H9 (cell line): ENCODE data around the gene PARL. TPM values are rescaled to one million over a fixed set of nuclear protein-coding genes. Genes with fewer than 3 reads are reported as not detected.

Source experiments
- DNase-seq: peaks from one replicate; pipeline ENCODE4 v3.0.0-alpha.2; 2017
- H2AFZ ChIP-seq: one replicate; pipeline ENCODE4 v1.6.1; 2013; ENCODE audit warnings: mild to moderate bottlenecking, low read length, control low read depth, moderate library complexity
- H2AK5ac ChIP-seq: 2 replicates; pipeline ENCODE4 v1.6.1; 2013; ENCODE audit warnings: low read length, control low read depth, mixed read lengths; ENCODE audit not compliant: insufficient read length
- H2BK120ac ChIP-seq: one replicate; pipeline ENCODE4 v1.6.1; 2013; ENCODE audit warnings: low read depth, mild to moderate bottlenecking, low read length, control low read depth, inconsistent platforms; ENCODE audit not compliant: poor library complexity, severe bottlenecking
- H2BK12ac ChIP-seq: 2 replicates; pipeline ENCODE4 v1.6.1; 2013; ENCODE audit warnings: low read length, control low read depth, mixed read lengths, low read depth; ENCODE audit not compliant: insufficient read length
- H2BK15ac ChIP-seq: 2 replicates; pipeline ENCODE4 v1.6.1; 2013; ENCODE audit warnings: low read depth, low read length, control low read depth
- H2BK20ac ChIP-seq: one replicate; pipeline ENCODE4 v1.6.1; 2013; ENCODE audit warnings: low read depth, mild to moderate bottlenecking, low read length, control low read depth, inconsistent platforms; ENCODE audit not compliant: poor library complexity, severe bottlenecking
- H2BK5ac ChIP-seq: 2 replicates; pipeline ENCODE4 v1.6.1; 2013; ENCODE audit warnings: low read length, control low read depth, mixed read lengths; ENCODE audit not compliant: insufficient read length
- H3K14ac ChIP-seq: 2 replicates; pipeline ENCODE4 v1.6.1; 2013; ENCODE audit warnings: low read length, control low read depth; ENCODE audit not compliant: insufficient read depth
- H3K18ac ChIP-seq: 2 replicates; pipeline ENCODE4 v1.6.1; 2013; ENCODE audit warnings: low read depth, mild to moderate bottlenecking, mixed read lengths, low read length, control low read depth; ENCODE audit not compliant: insufficient read length
- H3K23ac ChIP-seq: 2 replicates; pipeline ENCODE4 v1.6.1; 2013; ENCODE audit warnings: low read length, control low read depth, mixed read lengths, low read depth; ENCODE audit not compliant: insufficient read length
- H3K23me2 ChIP-seq: 2 replicates; pipeline ENCODE4 v1.6.1; 2013; ENCODE audit warnings: low read depth, mild to moderate bottlenecking, mixed read lengths, low read length, control low read depth; ENCODE audit not compliant: insufficient read length, poor library complexity, severe bottlenecking
- H3K27ac ChIP-seq: 2 replicates; pipeline ENCODE4 v1.5.1; 2013; ENCODE audit warnings: low read length, control low read depth, mixed read lengths, low read depth; ENCODE audit not compliant: insufficient read length
- H3K27me3 ChIP-seq: 2 replicates; pipeline ENCODE4 v1.6.1; 2013; ENCODE audit warnings: low read length, control low read depth, inconsistent platforms; ENCODE audit not compliant: insufficient read depth
- H3K4ac ChIP-seq: 2 replicates; pipeline ENCODE4 v1.6.1; 2013; ENCODE audit warnings: low read depth, mild to moderate bottlenecking, control low read depth, inconsistent platforms, low read length, moderate library complexity
- H3K4me1 ChIP-seq: 2 replicates; pipeline ENCODE4 v1.6.1; 2013; ENCODE audit warnings: low read length, control low read depth, inconsistent platforms; ENCODE audit not compliant: insufficient read depth
- H3K4me2 ChIP-seq: 2 replicates; pipeline ENCODE4 v1.6.1; 2013; ENCODE audit warnings: low read length, control low read depth, mixed read lengths; ENCODE audit not compliant: insufficient read length, insufficient read depth
- H3K56ac ChIP-seq: 2 replicates; pipeline ENCODE4 v1.6.1; 2013; ENCODE audit warnings: low read depth, mild to moderate bottlenecking, mixed read lengths, low read length, control low read depth; ENCODE audit not compliant: insufficient read length
- H3K79me1 ChIP-seq: 2 replicates; pipeline ENCODE4 v1.6.1; 2013; ENCODE audit warnings: low read depth, mild to moderate bottlenecking, moderate library complexity, low read length, control low read depth, inconsistent platforms; ENCODE audit not compliant: insufficient read depth, poor library complexity, severe bottlenecking
- H3K79me2 ChIP-seq: 2 replicates; pipeline ENCODE4 v1.6.1; 2013; ENCODE audit warnings: low read length, control low read depth, inconsistent platforms; ENCODE audit not compliant: insufficient read depth
- H3K9ac ChIP-seq: 2 replicates; pipeline ENCODE4 v1.6.1; 2013; ENCODE audit warnings: low read length, control low read depth, mixed read lengths; ENCODE audit not compliant: insufficient read length; ENCODE audit errors: extremely low read depth
- H3K9me3 ChIP-seq: one replicate; pipeline ENCODE4 v1.6.1; 2013; ENCODE audit warnings: low read depth, low read length, inconsistent platforms; ENCODE audit not compliant: control insufficient read depth
- H3T11ph ChIP-seq: one replicate; pipeline ENCODE4 v1.6.1; 2013; ENCODE audit warnings: mild to moderate bottlenecking, low read length, control low read depth, inconsistent platforms
- H4K20me1 ChIP-seq: one replicate; pipeline ENCODE4 v1.6.1; 2013; ENCODE audit not compliant: control insufficient read depth, insufficient read length, insufficient read depth
- H4K5ac ChIP-seq: 2 replicates; pipeline ENCODE4 v1.6.1; 2013; ENCODE audit warnings: low read depth, mild to moderate bottlenecking, mixed read lengths, low read length, control low read depth; ENCODE audit not compliant: insufficient read length
- H4K8ac ChIP-seq: replicated peaks from 2 replicates; pipeline ENCODE4 v1.6.1; 2013; ENCODE audit warnings: low read length, control low read depth, mixed read lengths, low read depth; ENCODE audit not compliant: insufficient read length
- H4K91ac ChIP-seq: 2 replicates; pipeline ENCODE4 v1.6.1; 2013; ENCODE audit warnings: low read depth, mild to moderate bottlenecking, moderate library complexity, mixed read lengths, low read length, control low read depth; ENCODE audit not compliant: insufficient read length
- H3K27ac Mint-ChIP-seq, 3 experiments: 2 replicates in 2 of 3; 3 replicates in 1 of 3; pipeline ENCODE4 v1.8.0; 2020 to 2021; ENCODE audit warnings: mixed read lengths in 3 of 3, mild to moderate bottlenecking in 1 of 3, moderate library complexity in 1 of 3
- H3K27me3 Mint-ChIP-seq: 2 replicates; pipeline ENCODE4 v1.8.0; 2021; ENCODE audit warnings: low read depth, mild to moderate bottlenecking, moderate library complexity, mixed read lengths
- H3K36me3 Mint-ChIP-seq, 3 experiments: 2 replicates in 2 of 3; 3 replicates in 1 of 3; pipeline ENCODE4 v1.8.0; 2020 to 2021; ENCODE audit warnings: low read depth in 3 of 3, mixed read lengths in 3 of 3; ENCODE audit not compliant: insufficient read depth in 1 of 3
- H3K4me1 Mint-ChIP-seq, 2 experiments: 2 replicates each; pipeline ENCODE4 v1.8.0; 2020; ENCODE audit warnings: mixed read lengths in 2 of 2
- H3K4me3 Mint-ChIP-seq, 2 experiments: 2 replicates in 1 of 2; 3 replicates in 1 of 2; pipeline ENCODE4 v1.8.0; 2020 to 2021; ENCODE audit warnings: mild to moderate bottlenecking in 2 of 2, mixed read lengths in 2 of 2, moderate library complexity in 1 of 2
- H3K9me3 Mint-ChIP-seq, 2 experiments: 2 replicates in 1 of 2; 3 replicates in 1 of 2; pipeline ENCODE4 v1.8.0; 2020; ENCODE audit warnings: mild to moderate bottlenecking in 2 of 2, mixed read lengths in 2 of 2, moderate library complexity in 1 of 2
- WGBS: extraction: QIAGEN DNeasy Blood & Tissue Kit; methylation state at CpG from one replicate; pipeline ENCODE4 v1.1.7; 2013; ENCODE audit warnings: missing lambda C conversion rate, low lambda C conversion rate, mixed read lengths; ENCODE audit not compliant: insufficient read length; ENCODE audit errors: extremely low coverage; 5-methylcytosine and 5-hydroxymethylcytosine counted together
- total RNA-seq: library from RNA; stranded (reverse); gene quantifications from 2 replicates; pipeline ENCODE4 v1.2.1, GENCODE V29; 2021
- TF ChIP-seq, protein P1 (sequence below): fragments of 200-600 bp; sonication (generic); conservative IDR thresholded peaks from 3 replicates; pipeline ENCODE4 v1.8.0; 2021; ENCODE audit warnings: antibody characterized with exemption, mild to moderate bottlenecking

PARL gene
- total RNA-seq, 1 experiment from 2014 or later, result 94.5 TPM

GRCh38 chr3:183924956-183925355 is 40.3 kb upstream of the PARL start:
- H3K27me3 Mint-ChIP-seq, result no peaks in the 10 kb centered on the region
- H3K27me3 ChIP-seq, result no peaks in the 10 kb centered on the region
- no peaks in the 10 kb centered on the region for H3K9me3 Mint-ChIP-seq
- H2AFZ ChIP-seq, result no peak overlapping the region
- no peak overlapping the region for H4K8ac ChIP-seq
- H3K23me2 ChIP-seq, result no peaks in the 10 kb centered on the region
- no peak overlapping the region for H2BK12ac ChIP-seq
- no peak overlapping the region for H3K4me2 ChIP-seq
- no peak overlapping the region for H2BK15ac ChIP-seq
- H3T11ph ChIP-seq, result no peak overlapping the region
- H3K18ac ChIP-seq, result no peak overlapping the region
- H3K36me3 Mint-ChIP-seq, result peaks cover 10 to 60% (median 36%) of the 10 kb centered on the region in 3 experiments; a peak in 6 of 7 replicates
- no peak overlapping the region for H3K4ac ChIP-seq
- no peak overlapping the region for H3K27ac Mint-ChIP-seq
- no peak for DNase-seq
- no peak overlapping the region for H3K23ac ChIP-seq
- H2BK120ac ChIP-seq, result no peak overlapping the region
- H3K4me1 ChIP-seq, result no peaks in the 10 kb centered on the region
- no peak overlapping the region for H2BK5ac ChIP-seq
- no peak overlapping the region for H3K27ac ChIP-seq
- no peak overlapping the region for H3K14ac ChIP-seq
- no peak overlapping the region for H4K5ac ChIP-seq
- no peak overlapping the region for H2AK5ac ChIP-seq
- WGBS, result no CpG with 5 or more reads among the region's 7 CpGs
- no peak overlapping the region for H3K9ac ChIP-seq
- no peaks in the 10 kb centered on the region for H3K79me2 ChIP-seq
- no peak overlapping the region for H3K4me3 Mint-ChIP-seq
- no peak overlapping the region for H2BK20ac ChIP-seq
- H3K4me1 Mint-ChIP-seq, result no peaks in the 10 kb centered on the region
- H3K9me3 ChIP-seq, result no peaks in the 10 kb centered on the region
- TF ChIP-seq, protein P1, sequence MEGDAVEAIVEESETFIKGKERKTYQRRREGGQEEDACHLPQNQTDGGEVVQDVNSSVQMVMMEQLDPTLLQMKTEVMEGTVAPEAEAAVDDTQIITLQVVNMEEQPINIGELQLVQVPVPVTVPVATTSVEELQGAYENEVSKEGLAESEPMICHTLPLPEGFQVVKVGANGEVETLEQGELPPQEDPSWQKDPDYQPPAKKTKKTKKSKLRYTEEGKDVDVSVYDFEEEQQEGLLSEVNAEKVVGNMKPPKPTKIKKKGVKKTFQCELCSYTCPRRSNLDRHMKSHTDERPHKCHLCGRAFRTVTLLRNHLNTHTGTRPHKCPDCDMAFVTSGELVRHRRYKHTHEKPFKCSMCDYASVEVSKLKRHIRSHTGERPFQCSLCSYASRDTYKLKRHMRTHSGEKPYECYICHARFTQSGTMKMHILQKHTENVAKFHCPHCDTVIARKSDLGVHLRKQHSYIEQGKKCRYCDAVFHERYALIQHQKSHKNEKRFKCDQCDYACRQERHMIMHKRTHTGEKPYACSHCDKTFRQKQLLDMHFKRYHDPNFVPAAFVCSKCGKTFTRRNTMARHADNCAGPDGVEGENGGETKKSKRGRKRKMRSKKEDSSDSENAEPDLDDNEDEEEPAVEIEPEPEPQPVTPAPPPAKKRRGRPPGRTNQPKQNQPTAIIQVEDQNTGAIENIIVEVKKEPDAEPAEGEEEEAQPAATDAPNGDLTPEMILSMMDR, result no peak
- no peaks in the 10 kb centered on the region for H3K79me1 ChIP-seq
- H4K20me1 ChIP-seq, result no peaks in the 10 kb centered on the region
- H4K91ac ChIP-seq, result no peak overlapping the region
- no peak overlapping the region for H3K56ac ChIP-seq
